ENCODE measurements around the gene ABLIM3.

GRCh38 chr5:149110406-149110805, 30.9 kb upstream of the ABLIM3 start:
- TF ChIP-seq, protein P1, sequence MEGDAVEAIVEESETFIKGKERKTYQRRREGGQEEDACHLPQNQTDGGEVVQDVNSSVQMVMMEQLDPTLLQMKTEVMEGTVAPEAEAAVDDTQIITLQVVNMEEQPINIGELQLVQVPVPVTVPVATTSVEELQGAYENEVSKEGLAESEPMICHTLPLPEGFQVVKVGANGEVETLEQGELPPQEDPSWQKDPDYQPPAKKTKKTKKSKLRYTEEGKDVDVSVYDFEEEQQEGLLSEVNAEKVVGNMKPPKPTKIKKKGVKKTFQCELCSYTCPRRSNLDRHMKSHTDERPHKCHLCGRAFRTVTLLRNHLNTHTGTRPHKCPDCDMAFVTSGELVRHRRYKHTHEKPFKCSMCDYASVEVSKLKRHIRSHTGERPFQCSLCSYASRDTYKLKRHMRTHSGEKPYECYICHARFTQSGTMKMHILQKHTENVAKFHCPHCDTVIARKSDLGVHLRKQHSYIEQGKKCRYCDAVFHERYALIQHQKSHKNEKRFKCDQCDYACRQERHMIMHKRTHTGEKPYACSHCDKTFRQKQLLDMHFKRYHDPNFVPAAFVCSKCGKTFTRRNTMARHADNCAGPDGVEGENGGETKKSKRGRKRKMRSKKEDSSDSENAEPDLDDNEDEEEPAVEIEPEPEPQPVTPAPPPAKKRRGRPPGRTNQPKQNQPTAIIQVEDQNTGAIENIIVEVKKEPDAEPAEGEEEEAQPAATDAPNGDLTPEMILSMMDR (IDR thresholded peaks at IDR 0.05): no peak
- TF ChIP-seq POLR2A (IDR thresholded peaks at IDR 0.05): no peak
- TF ChIP-seq POLR2AphosphoS5 (IDR thresholded peaks at IDR 0.05): no peak

All from breast epithelium (tissue), 3 donors.